ENCODE results near the gene ZNF844. TPM values are rescaled to one million over a fixed set of nuclear protein-coding genes. Genes with fewer than 3 reads are reported as not detected.
"Not testable (repeated sequence)": the region's sequence is repeated elsewhere in the genome, so short reads cannot be mapped to it uniquely, and the experiment has no call there.

The ZNF844 gene
- total RNA-seq, 1 donor from 2014 or later, result 24.4 TPM

GRCh38 chr19:12092065-12092867, 27.7 kb downstream of the ZNF844 start:
- DNase-seq, result peak; percentile 96

DNA sequence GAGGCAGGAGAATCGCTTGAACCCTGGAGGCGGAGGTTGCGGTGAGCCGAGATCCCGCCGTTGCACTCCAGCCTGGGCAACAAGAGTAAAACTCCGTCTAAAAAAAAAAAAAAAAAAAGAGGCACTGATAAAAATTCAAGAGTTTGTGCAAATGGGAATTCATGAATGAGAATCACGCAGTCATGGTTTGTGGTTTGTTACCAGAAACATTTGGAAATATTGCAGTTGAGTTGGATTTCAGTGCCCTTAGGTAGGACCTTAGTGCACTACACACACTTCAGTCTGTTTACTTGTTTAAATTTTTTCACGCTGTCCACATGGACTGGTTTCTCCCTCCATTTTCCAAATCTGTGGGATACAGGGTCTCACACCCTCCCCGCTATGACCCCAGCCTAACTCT, 28.4 kb downstream of the ZNF844 start:
- peak; percentile 11 for DNase-seq

GRCh38 chr19:12093777-12094176, 29.2 kb downstream of the ZNF844 start:
- DNase-seq, result no peak

DNA sequence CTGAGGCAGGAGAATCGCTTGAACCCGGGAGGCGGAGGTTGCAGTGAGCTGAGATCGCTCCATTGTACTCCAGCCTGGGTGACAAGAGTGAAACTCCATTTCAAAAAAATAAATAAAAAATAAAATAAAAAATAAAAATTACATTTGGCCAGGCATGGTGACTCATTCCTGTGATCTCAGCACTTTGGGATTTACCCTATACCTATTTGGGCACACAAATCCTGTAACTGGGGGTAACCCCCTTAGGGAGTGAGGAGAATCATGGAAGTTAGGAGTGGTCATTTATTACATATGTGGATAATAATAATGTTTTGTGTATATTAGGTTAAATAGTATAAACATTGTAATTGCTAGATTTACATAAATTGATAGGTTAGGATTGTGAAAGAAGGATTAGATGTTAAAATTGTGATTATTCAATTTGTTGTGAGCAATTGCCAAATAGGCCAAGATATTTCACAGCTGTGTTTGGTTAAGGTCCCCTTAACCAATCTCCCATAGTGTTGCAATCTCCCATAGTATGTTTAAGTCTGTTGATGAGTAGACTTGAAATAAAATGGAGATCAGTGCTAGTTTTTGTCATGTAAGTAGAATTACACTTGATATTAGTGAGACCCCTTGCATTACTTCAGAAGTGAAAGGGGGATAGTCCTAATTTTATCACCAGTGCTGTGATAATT, 30.7 kb downstream of the ZNF844 start:
- DNase-seq, result no peak

GRCh38 chr19:12098040-12098439, 33.5 kb downstream of the ZNF844 start:
- no peak for DNase-seq

DNA sequence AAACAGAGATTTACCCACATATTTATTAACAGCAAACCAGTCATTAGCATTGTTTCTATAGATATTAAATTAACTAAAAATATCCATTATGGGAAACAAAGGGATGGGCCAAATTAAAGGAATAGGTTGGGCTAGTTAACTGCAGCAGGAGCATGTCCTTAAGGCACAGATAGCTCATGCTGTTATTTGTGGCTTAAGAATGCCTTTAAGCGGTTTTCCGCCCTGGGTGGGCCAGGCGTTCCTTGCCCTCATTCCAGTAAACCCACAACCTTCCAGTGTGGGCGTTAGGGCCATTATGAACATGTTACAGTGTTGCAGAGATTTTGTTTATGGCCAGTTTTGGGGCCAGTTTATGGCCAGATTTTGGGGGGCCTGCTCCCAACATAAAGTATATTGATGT, 39.4 kb downstream of the ZNF844 start:
- DNase-seq, result not testable (repeated sequence)

DNA sequence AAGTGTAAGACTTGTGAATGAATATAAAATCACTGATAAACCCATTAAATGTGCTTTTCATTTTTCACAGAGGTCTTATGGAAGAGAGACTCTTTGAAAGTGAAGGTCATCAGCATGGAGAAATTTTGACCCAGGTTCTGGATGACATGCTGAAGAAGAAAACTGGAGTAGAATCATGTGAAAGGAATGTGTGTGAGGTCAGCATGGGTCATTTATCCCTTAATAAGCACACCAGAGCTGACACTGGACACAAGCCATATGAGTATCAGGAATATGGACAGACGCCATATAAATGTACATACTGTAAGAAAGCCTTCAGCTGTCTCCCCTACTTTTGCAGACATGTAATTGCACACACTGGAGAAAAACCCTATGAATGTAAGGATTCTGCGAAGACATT, 46.6 kb downstream of the ZNF844 start:
- DNase-seq, result peak; percentile 4

DNA sequence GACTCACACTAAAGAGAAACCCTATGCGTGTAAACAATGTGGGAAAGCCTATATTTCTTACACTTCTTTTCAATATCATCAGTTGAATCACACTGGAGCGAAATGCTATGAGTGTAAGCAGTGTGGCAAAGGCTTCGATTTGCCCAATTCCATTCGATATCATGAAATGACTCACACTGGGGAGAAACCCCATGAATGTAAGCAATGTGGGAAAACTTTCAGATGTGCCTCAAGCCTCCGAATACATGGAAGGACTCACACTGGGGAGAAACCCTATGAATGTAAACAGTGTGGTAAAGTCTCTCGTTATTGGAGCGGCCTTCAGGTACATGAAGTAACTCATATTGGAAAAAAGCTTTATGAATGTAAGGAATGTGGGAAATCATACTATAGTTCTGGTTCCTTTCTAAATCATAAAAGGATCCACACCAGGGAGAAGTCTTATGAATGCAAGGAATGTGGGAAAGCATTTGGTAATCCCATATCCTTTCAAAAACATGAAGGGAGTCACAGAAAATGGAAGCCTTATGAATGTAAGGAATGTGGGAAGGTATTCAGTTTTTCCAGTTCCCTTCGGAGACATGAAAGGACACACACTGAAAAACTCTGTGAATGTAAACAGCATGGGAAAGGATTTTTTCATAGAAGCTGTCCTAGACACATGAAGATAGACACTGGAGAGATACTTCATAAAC, 47.6 kb downstream of the ZNF844 start:
- no peak for DNase-seq

DNA sequence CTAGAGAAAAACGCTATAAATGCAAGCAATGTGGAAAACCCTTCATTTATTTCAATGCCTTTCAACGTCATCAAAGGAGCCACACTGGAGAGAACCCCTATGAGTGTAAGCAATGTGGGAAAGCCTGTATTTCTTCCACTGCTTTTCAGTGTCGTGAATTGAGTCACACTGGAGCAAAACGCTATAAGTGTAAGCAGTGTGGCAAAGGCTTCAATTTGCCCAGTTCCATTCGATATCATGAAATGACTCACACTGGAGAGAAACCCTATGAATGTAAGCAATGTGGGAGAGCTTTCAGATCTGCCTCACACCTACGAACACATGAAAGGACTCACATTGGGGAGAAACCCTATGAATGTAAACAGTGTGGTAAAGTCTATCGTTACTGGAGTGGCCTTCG, 48.2 kb downstream of the ZNF844 start:
- no peak for DNase-seq

DNA sequence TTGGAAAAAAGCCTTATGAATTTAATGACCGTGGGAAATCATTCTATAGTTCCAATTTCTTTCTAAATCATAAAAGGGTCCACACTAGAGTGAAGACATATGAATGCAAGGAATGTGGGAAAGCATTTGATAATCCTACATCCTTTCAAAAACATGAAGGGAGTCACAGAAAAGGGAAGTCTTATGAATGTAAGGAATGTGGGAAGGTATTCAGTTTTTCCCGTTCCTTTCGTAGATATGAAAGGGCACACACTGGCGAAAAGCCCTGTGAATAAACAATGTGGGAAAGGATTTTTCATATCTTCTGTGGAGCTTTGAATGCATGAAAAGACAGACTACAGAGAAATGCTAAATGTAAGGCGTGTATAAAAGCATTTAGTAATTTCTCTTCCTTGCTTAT, 48.6 kb downstream of the ZNF844 start:
- no peak for DNase-seq

GRCh38 chr19:12117201-12117970, 52.9 kb downstream of the ZNF844 start:
- DNase-seq, result no peak

GRCh38 chr19:12126707-12127106, 62.2 kb downstream of the ZNF844 start:
- no peak for DNase-seq

Small RNAs within 50 kb of the gene (small RNA-seq; reads per million reads assigned to genes)
- gene RF00019 (ENCODE audit: low replicate concordance) (not detected), gene RNA5SP465 (ENCODE audit: low replicate concordance) (not detected), gene RNA5SP466 (ENCODE audit: low replicate concordance) (not detected), gene RNA5SP467 (ENCODE audit: low replicate concordance) (not detected)

Other genes starting within 250 kb of the ZNF844 start
- gene ZNF439, start 216.0 kb upstream of the ZNF844 start, total RNA-seq, result 8.1 TPM
- 9.8 TPM for gene ZNF69, start 176.9 kb upstream of the ZNF844 start, total RNA-seq
- gene ZNF700, start 139.6 kb upstream of the ZNF844 start, total RNA-seq, result 14.2 TPM
- 4.4 TPM for gene ZNF763, start 99.7 kb upstream of the ZNF844 start, total RNA-seq
- 11.9 TPM for gene ZNF433, start 29.1 kb upstream of the ZNF844 start, total RNA-seq
- gene ZNF878, start 11.8 kb upstream of the ZNF844 start, total RNA-seq, result not detected
- gene ZNF20, start 75.6 kb downstream of the ZNF844 start, total RNA-seq, result 1.6 TPM
- 16.9 TPM for gene ZNF625, start 92.0 kb downstream of the ZNF844 start, total RNA-seq
- 18.1 TPM for gene ZNF136, start 98.4 kb downstream of the ZNF844 start, total RNA-seq
- 22.1 TPM for gene ZNF44, start 230.2 kb downstream of the ZNF844 start, total RNA-seq

Measured in tongue (tissue), 3 donors.